Measurements from ENCODE around the gene CAPN5.
A peak's percentile ranks its signal among the peaks of the same experiment; 100 is the strongest.

CAPN5 gene

GRCh38 chr11:77067861-77068443 is 1.2 kb downstream of the CAPN5 start:
- Mint-ChIP-seq H3K27ac (peak overlapping the region; percentile 81), H3K36me3 (no peaks in the 10 kb centered on the region), H3K4me1 (ENCODE audit: low read depth) (peaks cover 31% of the 10 kb centered on the region), H3K4me3 (peak overlapping the region; percentile 82), H3K9me3 (ENCODE audit: low read depth) (no peaks in the 10 kb centered on the region), H3K27me3 (no peaks in the 10 kb centered on the region)

DNA sequence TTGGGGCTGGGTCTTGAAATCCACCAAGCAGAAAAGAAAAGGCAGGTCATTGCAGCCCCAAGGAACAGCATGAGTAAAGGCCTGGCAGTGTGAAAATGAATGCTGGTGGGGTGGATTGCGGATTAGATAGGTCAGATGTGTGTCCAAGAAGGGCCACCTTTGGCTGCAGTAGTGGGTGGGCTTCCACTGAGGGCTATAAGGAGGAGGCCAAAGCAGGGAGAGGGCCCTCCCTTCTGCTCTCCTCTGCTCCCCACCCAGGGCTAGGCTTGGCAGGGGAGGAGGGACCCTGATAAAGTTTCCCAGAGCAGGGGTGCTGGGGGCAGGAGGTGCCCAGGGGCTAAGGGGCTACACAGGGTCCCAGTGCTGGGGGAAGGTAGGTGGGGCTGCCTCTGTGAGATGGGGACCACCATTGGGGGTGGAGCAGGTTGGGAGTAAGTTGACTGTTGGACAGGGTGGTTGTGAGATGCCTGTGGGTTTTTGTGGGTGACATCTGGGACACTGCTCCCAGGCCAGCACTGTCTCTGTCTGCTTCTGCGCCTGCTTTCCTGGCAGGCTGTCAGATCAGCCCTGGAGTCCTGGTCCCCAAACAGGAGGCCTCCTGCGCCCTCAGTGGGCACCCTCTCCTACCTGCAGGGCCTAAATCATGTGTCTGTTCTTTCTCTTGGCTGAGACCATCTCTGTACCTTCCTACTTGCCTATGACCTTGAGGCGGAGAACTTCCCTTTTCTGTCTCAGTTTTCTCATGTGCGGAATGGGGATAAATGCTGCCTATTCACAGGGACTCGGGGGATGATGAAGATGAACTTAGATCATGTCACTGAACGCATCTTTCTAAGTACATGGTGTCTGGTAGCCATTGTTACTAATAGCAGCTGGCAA is 1.9 kb downstream of the CAPN5 start:
- Mint-ChIP-seq H3K9me3 (ENCODE audit: low read depth) (no peaks in the 10 kb centered on the region), H3K36me3 (no peaks in the 10 kb centered on the region), H3K27me3 (no peaks in the 10 kb centered on the region), H3K4me3 (peak overlapping the region; percentile 82), H3K27ac (peak overlapping the region; percentile 81), H3K4me1 (ENCODE audit: low read depth) (peaks cover 35% of the 10 kb centered on the region)

GRCh38 chr11:77069336-77069968 is 2.7 kb downstream of the CAPN5 start:
- Mint-ChIP-seq H3K4me3 (no peak overlapping the region), H3K27me3 (no peaks in the 10 kb centered on the region), H3K27ac (no peak overlapping the region), H3K36me3 (no peaks in the 10 kb centered on the region), H3K4me1 (ENCODE audit: low read depth) (peaks cover 35% of the 10 kb centered on the region), H3K9me3 (ENCODE audit: low read depth) (no peaks in the 10 kb centered on the region)

- H3K4me3 Mint-ChIP-seq, result no peak overlapping the region
- no peaks in the 10 kb centered on the region for H3K36me3 Mint-ChIP-seq
- no peaks in the 10 kb centered on the region for H3K27me3 Mint-ChIP-seq
- no peaks in the 10 kb centered on the region for H3K9me3 Mint-ChIP-seq (ENCODE audit: low read depth)
- no peak overlapping the region for H3K27ac Mint-ChIP-seq
- peaks cover 35% of the 10 kb centered on the region for H3K4me1 Mint-ChIP-seq (ENCODE audit: low read depth)
Measured at GRCh38 chr11:77069969-77070582, 3.3 kb downstream of the CAPN5 start.

DNA sequence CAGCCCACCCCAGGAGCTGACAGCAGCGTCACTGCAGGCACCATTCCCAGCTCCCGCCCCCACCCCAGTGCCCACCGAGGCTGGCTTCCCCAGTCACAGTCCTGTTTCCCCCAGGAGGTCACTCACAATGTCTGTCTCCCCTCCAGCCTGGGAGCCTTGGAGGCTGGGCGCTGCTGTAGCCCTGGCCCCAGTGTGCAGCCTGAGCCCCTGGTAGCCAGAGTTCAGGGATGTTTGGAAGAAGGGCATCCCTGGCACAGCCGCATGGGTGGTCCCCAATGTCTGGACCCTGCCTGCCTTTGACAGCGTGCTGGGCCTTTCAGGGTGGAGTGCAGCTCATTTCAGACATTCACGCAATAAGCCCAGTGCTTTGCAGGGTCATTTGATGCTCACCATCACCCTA is 4.3 kb downstream of the CAPN5 start:
- H3K9me3 Mint-ChIP-seq (ENCODE audit: low read depth), result no peaks in the 10 kb centered on the region
- H3K4me1 Mint-ChIP-seq (ENCODE audit: low read depth), result peaks cover 30% of the 10 kb centered on the region
- no peak overlapping the region for H3K4me3 Mint-ChIP-seq
- H3K27me3 Mint-ChIP-seq, result no peaks in the 10 kb centered on the region
- no peak overlapping the region for H3K27ac Mint-ChIP-seq
- H3K36me3 Mint-ChIP-seq, result no peaks in the 10 kb centered on the region

DNA sequence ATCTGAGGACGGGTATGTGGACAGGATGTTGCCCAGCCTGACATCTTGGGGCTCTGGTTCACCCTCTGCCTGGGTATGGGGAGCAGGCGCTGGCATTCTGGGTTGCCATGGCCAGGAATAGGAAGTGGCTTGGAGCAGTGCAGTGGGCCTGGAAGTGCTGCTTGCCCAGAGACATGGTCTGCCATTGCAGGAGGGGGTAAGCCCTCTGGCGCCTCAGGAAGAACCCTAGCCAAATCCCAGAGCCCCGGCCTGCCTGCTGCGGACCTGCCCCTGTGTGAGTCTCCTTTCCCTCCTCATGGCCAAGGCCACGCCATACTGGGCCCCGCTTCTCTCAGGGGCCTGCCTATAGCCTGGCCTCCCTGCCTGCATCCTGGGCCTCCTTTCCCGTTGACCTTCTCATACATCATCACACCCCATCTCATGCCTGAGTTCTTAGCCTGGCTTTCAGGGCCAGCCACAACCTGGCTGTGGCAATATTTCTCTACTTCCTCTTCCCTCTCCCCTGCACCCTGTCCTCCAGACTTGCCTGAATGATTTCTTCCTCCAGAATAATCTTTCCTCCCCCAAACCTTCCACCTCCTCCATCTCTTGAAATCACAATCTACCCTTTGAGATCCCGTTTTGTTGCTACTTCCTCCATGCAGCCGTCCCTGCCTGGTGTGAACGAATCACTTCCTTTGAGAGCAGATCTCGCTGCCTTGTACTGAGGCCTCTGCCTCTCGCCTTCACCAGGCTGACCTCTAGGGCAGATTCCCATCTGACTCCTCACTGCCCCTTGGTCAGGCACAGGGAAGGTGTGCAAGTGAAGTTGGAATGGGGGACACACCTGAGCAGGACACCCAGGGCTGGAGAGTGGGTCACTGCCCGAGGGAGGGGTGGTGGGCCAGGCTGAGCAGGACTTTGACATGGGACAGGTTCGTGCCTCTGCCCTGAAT is 5.2 kb downstream of the CAPN5 start:
- H3K4me1 Mint-ChIP-seq (ENCODE audit: low read depth), result peaks cover 29% of the 10 kb centered on the region
- H3K27me3 Mint-ChIP-seq, result no peaks in the 10 kb centered on the region
- peak overlapping the region; percentile 42 for H3K27ac Mint-ChIP-seq
- H3K36me3 Mint-ChIP-seq, result no peaks in the 10 kb centered on the region
- H3K9me3 Mint-ChIP-seq (ENCODE audit: low read depth), result no peaks in the 10 kb centered on the region
- no peak overlapping the region for H3K4me3 Mint-ChIP-seq

- Mint-ChIP-seq H3K27me3 (no peaks in the 10 kb centered on the region), H3K27ac (no peak overlapping the region)
Measured at GRCh38 chr11:77072851-77073327, 6.1 kb downstream of the CAPN5 start.

GRCh38 chr11:77073328-77074001 is 6.7 kb downstream of the CAPN5 start:
- Mint-ChIP-seq H3K4me1 (ENCODE audit: low read depth) (peaks cover 20% of the 10 kb centered on the region), H3K4me3 (no peak overlapping the region), H3K27ac (no peak overlapping the region), H3K27me3 (no peaks in the 10 kb centered on the region), H3K9me3 (ENCODE audit: low read depth) (peaks cover 6% of the 10 kb centered on the region), H3K36me3 (peaks cover 6% of the 10 kb centered on the region)

More at GRCh38 chr11:77072851-77073327, 6.1 kb downstream of the CAPN5 start:
- H3K4me1 Mint-ChIP-seq (ENCODE audit: low read depth), result peaks cover 24% of the 10 kb centered on the region
- H3K36me3 Mint-ChIP-seq, result peaks cover under 1% of the 10 kb centered on the region
- H3K4me3 Mint-ChIP-seq, result no peak overlapping the region
- H3K9me3 Mint-ChIP-seq (ENCODE audit: low read depth), result peaks cover under 1% of the 10 kb centered on the region

DNA sequence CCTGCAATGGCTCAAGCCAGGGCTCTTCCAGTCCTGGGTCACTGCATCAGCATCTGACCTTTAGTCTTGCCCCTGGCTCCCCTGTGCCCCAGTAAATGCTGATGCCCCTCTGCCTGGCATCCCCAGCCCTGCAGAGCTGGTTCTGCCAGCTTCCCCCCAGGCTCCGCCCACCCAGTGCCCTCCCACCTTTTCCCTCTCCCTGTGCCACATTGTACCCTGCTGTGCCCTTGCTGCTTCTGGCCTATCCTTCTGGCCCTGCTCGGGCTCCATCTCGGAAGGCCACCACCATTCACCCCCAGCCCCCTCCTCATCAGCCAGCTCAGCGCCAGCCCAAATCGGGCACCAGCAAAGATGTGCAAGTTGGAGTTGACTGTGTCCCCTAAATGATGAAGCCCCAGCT is 7.4 kb downstream of the CAPN5 start:
- Mint-ChIP-seq H3K36me3 (peaks cover 6% of the 10 kb centered on the region), H3K9me3 (ENCODE audit: low read depth) (peaks cover 9% of the 10 kb centered on the region), H3K27ac (no peak overlapping the region), H3K27me3 (no peaks in the 10 kb centered on the region), H3K4me3 (no peak overlapping the region), H3K4me1 (ENCODE audit: low read depth) (peaks cover 19% of the 10 kb centered on the region)

DNA sequence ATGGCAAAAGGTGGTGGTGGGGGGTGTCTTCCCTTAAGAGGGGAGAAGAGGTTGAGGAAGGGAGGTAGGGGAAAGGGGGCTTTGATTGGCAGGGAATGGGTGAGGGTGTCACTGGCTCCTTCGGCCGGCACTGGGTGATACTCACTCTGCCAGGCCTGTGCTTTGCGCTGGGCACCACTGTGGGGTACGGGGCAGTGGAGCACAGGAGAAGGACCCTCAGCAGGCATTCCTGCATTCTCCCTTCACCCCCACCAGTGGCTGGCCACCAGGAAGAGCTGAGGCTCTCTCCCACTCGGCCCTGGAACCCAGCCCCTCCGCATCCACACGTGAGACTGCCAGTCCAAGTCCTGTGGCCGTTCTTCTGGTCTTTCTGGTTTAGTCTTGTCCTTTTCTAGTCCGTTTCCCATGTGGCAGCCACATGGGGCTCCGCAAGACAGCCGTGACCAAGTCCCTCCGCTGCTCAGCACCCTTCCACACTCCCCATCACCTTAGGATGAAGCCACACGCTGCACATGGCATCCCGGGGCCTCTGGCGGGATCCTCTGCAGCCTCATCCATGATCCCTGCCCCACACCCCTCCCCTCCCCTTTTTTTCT is 8.0 kb downstream of the CAPN5 start:
- H3K4me1 Mint-ChIP-seq (ENCODE audit: low read depth), result peaks cover 19% of the 10 kb centered on the region
- peaks cover 6% of the 10 kb centered on the region for H3K36me3 Mint-ChIP-seq
- no peak overlapping the region for H3K4me3 Mint-ChIP-seq
- peaks cover 9% of the 10 kb centered on the region for H3K9me3 Mint-ChIP-seq (ENCODE audit: low read depth)
- H3K27ac Mint-ChIP-seq, result no peak overlapping the region
- H3K27me3 Mint-ChIP-seq, result no peaks in the 10 kb centered on the region

DNA sequence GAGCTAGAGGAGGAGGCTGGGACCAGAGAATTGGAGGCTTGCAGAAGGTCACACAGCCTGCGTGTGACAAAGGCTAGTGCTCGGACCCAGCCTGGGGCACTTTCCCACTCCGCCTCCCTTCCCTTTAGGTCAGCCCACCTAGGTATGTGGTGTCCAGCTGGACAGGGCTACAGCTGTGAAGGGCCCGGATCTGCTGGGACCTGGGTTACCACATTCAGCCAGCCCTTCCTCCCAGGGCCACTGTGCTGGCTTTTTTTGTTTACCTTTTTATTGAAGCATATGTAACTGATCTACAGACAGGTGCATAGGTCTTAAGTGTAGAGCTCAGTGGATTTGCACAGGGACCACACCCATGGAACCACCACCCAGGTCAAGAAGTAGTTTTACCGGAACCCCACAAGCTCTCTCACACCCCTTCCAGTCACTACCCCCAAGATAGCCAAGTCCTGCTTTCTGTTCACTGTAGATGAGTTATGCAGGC is 8.7 kb downstream of the CAPN5 start:
- Mint-ChIP-seq H3K27ac (no peak overlapping the region), H3K4me1 (ENCODE audit: low read depth) (peaks cover 22% of the 10 kb centered on the region), H3K4me3 (no peak overlapping the region), H3K27me3 (no peaks in the 10 kb centered on the region), H3K36me3 (peaks cover 6% of the 10 kb centered on the region), H3K9me3 (ENCODE audit: low read depth) (peaks cover 9% of the 10 kb centered on the region)

DNA sequence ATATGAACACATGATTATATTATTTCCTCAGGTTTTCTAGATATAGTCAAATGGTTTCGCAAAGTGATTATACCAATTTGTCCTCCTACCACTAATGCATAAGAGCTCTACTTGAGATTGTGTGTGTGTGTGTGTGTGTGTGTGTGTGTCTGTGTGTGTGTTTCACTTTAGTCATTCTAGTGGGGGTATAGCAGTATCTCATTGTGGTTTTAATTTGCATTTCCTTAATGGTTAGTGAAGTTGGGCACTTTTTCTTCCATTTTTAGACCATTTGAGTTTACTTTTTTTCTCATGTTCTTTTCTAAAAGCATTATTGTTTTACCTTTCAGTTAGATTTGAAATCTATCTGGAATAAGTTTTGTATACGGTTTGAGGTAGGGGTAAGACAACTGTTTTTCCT is 12.9 kb downstream of the CAPN5 start:
- H3K9me3 Mint-ChIP-seq (ENCODE audit: low read depth), result peaks cover 9% of the 10 kb centered on the region
- H3K36me3 Mint-ChIP-seq, result peaks cover 6% of the 10 kb centered on the region
- H3K4me1 Mint-ChIP-seq (ENCODE audit: low read depth), result peaks cover 25% of the 10 kb centered on the region
- no peak overlapping the region for H3K4me3 Mint-ChIP-seq
- no peak overlapping the region for H3K27ac Mint-ChIP-seq
- H3K27me3 Mint-ChIP-seq, result no peaks in the 10 kb centered on the region

DNA sequence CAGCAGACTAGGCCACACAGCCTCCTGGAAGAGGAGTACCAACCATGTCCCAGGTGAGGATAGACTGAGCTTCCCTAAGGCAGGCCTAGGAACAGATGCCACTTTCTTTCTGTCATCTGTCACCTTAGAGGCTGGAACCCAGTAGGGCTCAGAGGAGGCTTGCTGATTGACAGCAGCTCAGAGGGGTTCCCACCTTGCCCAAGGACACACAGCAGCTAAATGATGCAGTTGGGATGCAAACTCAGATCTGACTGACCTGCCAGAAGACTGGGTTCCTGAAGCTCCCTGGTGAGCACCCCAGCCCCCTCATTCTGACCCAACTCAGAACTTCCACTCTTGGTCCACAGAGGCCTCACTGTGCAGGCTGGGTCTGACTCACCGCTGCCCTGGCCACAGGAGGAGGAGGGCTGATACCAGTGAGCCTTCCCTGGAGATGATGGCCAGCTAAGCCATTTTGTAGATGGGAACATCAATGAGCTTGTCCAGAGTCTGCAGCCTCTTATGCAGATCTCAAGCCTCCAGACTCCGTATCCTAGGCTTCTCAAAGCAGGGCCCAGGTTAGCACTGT is 14.0 kb downstream of the CAPN5 start:
- H3K4me3 Mint-ChIP-seq, result no peak overlapping the region
- peaks cover 6% of the 10 kb centered on the region for H3K36me3 Mint-ChIP-seq
- no peaks in the 10 kb centered on the region for H3K27me3 Mint-ChIP-seq
- peaks cover 9% of the 10 kb centered on the region for H3K9me3 Mint-ChIP-seq (ENCODE audit: low read depth)
- H3K27ac Mint-ChIP-seq, result no peak overlapping the region
- H3K4me1 Mint-ChIP-seq (ENCODE audit: low read depth), result peaks cover 25% of the 10 kb centered on the region
